ENCODE data around the gene NUP88.

Gene NUP88

GRCh38 chr17:5419959-5420653 is 644 bp upstream of the NUP88 start, which contains the start of gene RPAIN:
Gene RPAIN (plus strand): TSS chr17:5420182. CDS start chr17:5420211, 29 bp downstream.
- H3K4me3 ChIP-seq (ENCODE audit: insufficient read depth, low read depth, low read length, poor library complexity, severe bottlenecking) = peak within 1 kb of the TSS; percentile 78
- DNase-seq = peak; percentile 79 to 82 (median 80)
- H3K9me3 ChIP-seq (ENCODE audit: control insufficient read depth, low read length) = no peaks in the 10 kb centered on the region
- no peaks in the 10 kb centered on the region for H3K27me3 ChIP-seq (replicated peaks; ENCODE audit: control insufficient read depth, insufficient read depth, low read length, poor library complexity, severe bottlenecking)
- peaks cover 47% of the 10 kb centered on the region for H3K36me3 ChIP-seq (ENCODE audit: control insufficient read depth, insufficient read depth, low read length)
- H3K27ac ChIP-seq (ENCODE audit: insufficient read depth, low read length, poor library complexity, severe bottlenecking) = peak within 1 kb of the TSS; percentile 94
- peaks cover 6% of the 10 kb centered on the region for H3K4me1 ChIP-seq (ENCODE audit: control insufficient read depth, insufficient read depth, low read length, poor library complexity, severe bottlenecking)

GRCh38 chr17:5418858-5419355 is 555 bp downstream of the NUP88 start:
- Histone ChIP-seq H3K36me3 (ENCODE audit: control insufficient read depth, insufficient read depth, low read length) (peaks cover 47% of the 10 kb centered on the region), H3K27ac (ENCODE audit: insufficient read depth, low read length, poor library complexity, severe bottlenecking) (peak overlapping the region; percentile 94), H3K4me1 (ENCODE audit: control insufficient read depth, insufficient read depth, low read length, poor library complexity, severe bottlenecking) (peaks cover 6% of the 10 kb centered on the region), H3K27me3 (replicated peaks; ENCODE audit: control insufficient read depth, insufficient read depth, low read length, poor library complexity, severe bottlenecking) (no peaks in the 10 kb centered on the region), H3K9me3 (ENCODE audit: control insufficient read depth, low read length) (no peaks in the 10 kb centered on the region), H3K4me3 (ENCODE audit: insufficient read depth, low read depth, low read length, poor library complexity, severe bottlenecking) (peak overlapping the region; percentile 78)
- peak; percentile 31 to 57 (median 49) for DNase-seq

- no peaks in the 10 kb centered on the region for H3K9me3 ChIP-seq (ENCODE audit: control insufficient read depth, low read length)
- peaks cover 52% of the 10 kb centered on the region for H3K36me3 ChIP-seq (ENCODE audit: control insufficient read depth, insufficient read depth, low read length)
- H3K4me1 ChIP-seq (ENCODE audit: control insufficient read depth, insufficient read depth, low read length, poor library complexity, severe bottlenecking) = peaks cover 6% of the 10 kb centered on the region
- DNase-seq = no peak
- H3K27ac ChIP-seq (ENCODE audit: insufficient read depth, low read length, poor library complexity, severe bottlenecking) = no peak overlapping the region
- H3K27me3 ChIP-seq (replicated peaks; ENCODE audit: control insufficient read depth, insufficient read depth, low read length, poor library complexity, severe bottlenecking) = no peaks in the 10 kb centered on the region
- H3K4me3 ChIP-seq (ENCODE audit: insufficient read depth, low read depth, low read length, poor library complexity, severe bottlenecking) = no peak overlapping the region
Measured at GRCh38 chr17:5416901-5417300, 2.6 kb downstream of the NUP88 start.

- H3K9me3 ChIP-seq (ENCODE audit: control insufficient read depth, low read length) = no peaks in the 10 kb centered on the region
- H3K36me3 ChIP-seq (ENCODE audit: control insufficient read depth, insufficient read depth, low read length) = peaks cover 68% of the 10 kb centered on the region
- H3K4me1 ChIP-seq (ENCODE audit: control insufficient read depth, insufficient read depth, low read length, poor library complexity, severe bottlenecking) = no peaks in the 10 kb centered on the region
- no peaks in the 10 kb centered on the region for H3K27me3 ChIP-seq (replicated peaks; ENCODE audit: control insufficient read depth, insufficient read depth, low read length, poor library complexity, severe bottlenecking)
- no peak overlapping the region for H3K4me3 ChIP-seq (ENCODE audit: insufficient read depth, low read depth, low read length, poor library complexity, severe bottlenecking)
- no peak overlapping the region for H3K27ac ChIP-seq (ENCODE audit: insufficient read depth, low read length, poor library complexity, severe bottlenecking)
- no peak for DNase-seq
Measured at GRCh38 chr17:5413682-5414081, 5.8 kb downstream of the NUP88 start.

GRCh38 chr17:5410594-5411272 is 8.7 kb downstream of the NUP88 start:
- Histone ChIP-seq H3K36me3 (ENCODE audit: control insufficient read depth, insufficient read depth, low read length) (peaks cover 85% of the 10 kb centered on the region), H3K9me3 (ENCODE audit: control insufficient read depth, low read length) (no peaks in the 10 kb centered on the region), H3K4me1 (ENCODE audit: control insufficient read depth, insufficient read depth, low read length, poor library complexity, severe bottlenecking) (no peaks in the 10 kb centered on the region), H3K27ac (ENCODE audit: insufficient read depth, low read length, poor library complexity, severe bottlenecking) (no peak overlapping the region), H3K27me3 (replicated peaks; ENCODE audit: control insufficient read depth, insufficient read depth, low read length, poor library complexity, severe bottlenecking) (no peaks in the 10 kb centered on the region), H3K4me3 (ENCODE audit: insufficient read depth, low read depth, low read length, poor library complexity, severe bottlenecking) (no peak overlapping the region)
- DNase-seq = no peak

- Histone ChIP-seq H3K27me3 (replicated peaks; ENCODE audit: control insufficient read depth, insufficient read depth, low read length, poor library complexity, severe bottlenecking) (no peaks in the 10 kb centered on the region), H3K27ac (ENCODE audit: insufficient read depth, low read length, poor library complexity, severe bottlenecking) (no peak overlapping the region), H3K4me3 (ENCODE audit: insufficient read depth, low read depth, low read length, poor library complexity, severe bottlenecking) (no peak overlapping the region), H3K36me3 (ENCODE audit: control insufficient read depth, insufficient read depth, low read length) (peaks cover 84% of the 10 kb centered on the region), H3K9me3 (ENCODE audit: control insufficient read depth, low read length) (no peaks in the 10 kb centered on the region), H3K4me1 (ENCODE audit: control insufficient read depth, insufficient read depth, low read length, poor library complexity, severe bottlenecking) (no peaks in the 10 kb centered on the region)
- no peak for DNase-seq
Measured at GRCh38 chr17:5408186-5408585, 11.3 kb downstream of the NUP88 start.

- no peak for DNase-seq
- H3K9me3 ChIP-seq (ENCODE audit: control insufficient read depth, low read length) = no peaks in the 10 kb centered on the region
- H3K27me3 ChIP-seq (replicated peaks; ENCODE audit: control insufficient read depth, insufficient read depth, low read length, poor library complexity, severe bottlenecking) = no peaks in the 10 kb centered on the region
- peaks cover 78% of the 10 kb centered on the region for H3K36me3 ChIP-seq (ENCODE audit: control insufficient read depth, insufficient read depth, low read length)
- H3K27ac ChIP-seq (ENCODE audit: insufficient read depth, low read length, poor library complexity, severe bottlenecking) = no peak overlapping the region
- no peak overlapping the region for H3K4me3 ChIP-seq (ENCODE audit: insufficient read depth, low read depth, low read length, poor library complexity, severe bottlenecking)
- H3K4me1 ChIP-seq (ENCODE audit: control insufficient read depth, insufficient read depth, low read length, poor library complexity, severe bottlenecking) = no peaks in the 10 kb centered on the region
Measured at GRCh38 chr17:5405400-5405799, 14.1 kb downstream of the NUP88 start.

GRCh38 chr17:5399767-5400166 is 19.7 kb downstream of the NUP88 start:
- Histone ChIP-seq H3K27me3 (replicated peaks; ENCODE audit: control insufficient read depth, insufficient read depth, low read length, poor library complexity, severe bottlenecking) (no peaks in the 10 kb centered on the region), H3K4me3 (ENCODE audit: insufficient read depth, low read depth, low read length, poor library complexity, severe bottlenecking) (no peak overlapping the region), H3K4me1 (ENCODE audit: control insufficient read depth, insufficient read depth, low read length, poor library complexity, severe bottlenecking) (no peaks in the 10 kb centered on the region), H3K27ac (ENCODE audit: insufficient read depth, low read length, poor library complexity, severe bottlenecking) (no peak overlapping the region), H3K9me3 (ENCODE audit: control insufficient read depth, low read length) (no peaks in the 10 kb centered on the region), H3K36me3 (ENCODE audit: control insufficient read depth, insufficient read depth, low read length) (peaks cover 60% of the 10 kb centered on the region)
- no peak for DNase-seq

GRCh38 chr17:5396612-5397011 is 22.9 kb downstream of the NUP88 start:
- no peak overlapping the region for H3K27ac ChIP-seq (ENCODE audit: insufficient read depth, low read length, poor library complexity, severe bottlenecking)
- peaks cover 66% of the 10 kb centered on the region for H3K36me3 ChIP-seq (ENCODE audit: control insufficient read depth, insufficient read depth, low read length)
- H3K4me1 ChIP-seq (ENCODE audit: control insufficient read depth, insufficient read depth, low read length, poor library complexity, severe bottlenecking) = no peaks in the 10 kb centered on the region
- no peak for DNase-seq
- no peaks in the 10 kb centered on the region for H3K9me3 ChIP-seq (ENCODE audit: control insufficient read depth, low read length)
- H3K27me3 ChIP-seq (replicated peaks; ENCODE audit: control insufficient read depth, insufficient read depth, low read length, poor library complexity, severe bottlenecking) = no peaks in the 10 kb centered on the region
- H3K4me3 ChIP-seq (ENCODE audit: insufficient read depth, low read depth, low read length, poor library complexity, severe bottlenecking) = no peak overlapping the region

GRCh38 chr17:5391678-5392077 is 27.8 kb downstream of the NUP88 start:
- Histone ChIP-seq H3K27me3 (replicated peaks; ENCODE audit: control insufficient read depth, insufficient read depth, low read length, poor library complexity, severe bottlenecking) (no peaks in the 10 kb centered on the region), H3K9me3 (ENCODE audit: control insufficient read depth, low read length) (no peaks in the 10 kb centered on the region), H3K36me3 (ENCODE audit: control insufficient read depth, insufficient read depth, low read length) (peaks cover 72% of the 10 kb centered on the region), H3K4me3 (ENCODE audit: insufficient read depth, low read depth, low read length, poor library complexity, severe bottlenecking) (no peak overlapping the region), H3K27ac (ENCODE audit: insufficient read depth, low read length, poor library complexity, severe bottlenecking) (no peak overlapping the region), H3K4me1 (ENCODE audit: control insufficient read depth, insufficient read depth, low read length, poor library complexity, severe bottlenecking) (no peaks in the 10 kb centered on the region)
- DNase-seq = no peak

Measured in effector memory CD4-positive, alpha-beta T cell (primary cell).